ENCODE measurements around the gene SIGLEC8.

Gene SIGLEC8

DNA sequence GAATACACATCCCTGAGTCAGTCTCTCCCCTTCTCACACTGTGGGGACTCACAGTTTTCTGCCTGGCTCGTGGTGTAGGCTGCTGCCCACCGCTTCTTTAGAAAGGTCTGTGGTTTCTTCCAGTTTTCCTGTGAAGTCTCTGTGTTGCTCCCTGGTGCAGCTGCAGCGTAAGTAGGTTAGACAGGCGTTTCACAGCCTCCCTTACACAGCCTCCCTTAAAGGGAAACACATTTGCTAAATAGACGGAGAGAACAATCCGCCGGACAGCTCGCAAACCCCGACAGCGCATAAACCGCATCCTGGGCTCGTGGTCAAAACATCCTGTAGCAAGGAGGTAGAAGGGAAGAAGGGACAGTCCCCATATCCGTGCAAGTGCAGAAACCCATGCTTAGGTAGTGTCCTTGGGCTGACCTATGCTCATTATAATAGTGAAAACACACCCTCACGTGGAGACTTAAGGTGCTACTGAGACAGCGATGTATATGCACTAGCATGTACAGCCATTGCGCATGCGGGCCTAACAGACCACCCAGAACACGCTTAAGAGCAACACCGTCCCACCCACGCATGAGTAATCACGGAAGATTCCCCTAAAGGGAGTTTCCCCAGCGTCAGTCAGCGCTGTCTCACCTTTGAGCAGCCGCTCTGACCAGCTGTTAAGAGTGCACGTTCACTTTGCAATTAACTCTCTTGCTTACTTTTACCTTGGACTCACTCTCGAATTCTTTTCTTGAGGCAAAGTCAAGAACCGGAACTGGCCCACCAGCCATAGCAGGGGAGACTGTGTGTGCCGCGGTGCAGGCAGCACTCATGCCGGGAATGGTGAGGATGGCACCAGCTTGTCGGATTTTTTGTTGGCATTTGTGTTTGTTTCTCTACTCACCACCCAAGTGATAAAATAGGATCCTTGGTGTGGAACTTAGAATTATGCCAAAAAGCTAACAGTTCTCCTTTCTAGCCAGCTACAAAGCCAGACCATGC lies 16.6 kb downstream of the SIGLEC8 start:
- Histone ChIP-seq H3K4me3 (ENCODE audit: low read length) (no peak overlapping the region), H3K9ac (ENCODE audit: low read depth, low read length) (no peak overlapping the region)

DNA sequence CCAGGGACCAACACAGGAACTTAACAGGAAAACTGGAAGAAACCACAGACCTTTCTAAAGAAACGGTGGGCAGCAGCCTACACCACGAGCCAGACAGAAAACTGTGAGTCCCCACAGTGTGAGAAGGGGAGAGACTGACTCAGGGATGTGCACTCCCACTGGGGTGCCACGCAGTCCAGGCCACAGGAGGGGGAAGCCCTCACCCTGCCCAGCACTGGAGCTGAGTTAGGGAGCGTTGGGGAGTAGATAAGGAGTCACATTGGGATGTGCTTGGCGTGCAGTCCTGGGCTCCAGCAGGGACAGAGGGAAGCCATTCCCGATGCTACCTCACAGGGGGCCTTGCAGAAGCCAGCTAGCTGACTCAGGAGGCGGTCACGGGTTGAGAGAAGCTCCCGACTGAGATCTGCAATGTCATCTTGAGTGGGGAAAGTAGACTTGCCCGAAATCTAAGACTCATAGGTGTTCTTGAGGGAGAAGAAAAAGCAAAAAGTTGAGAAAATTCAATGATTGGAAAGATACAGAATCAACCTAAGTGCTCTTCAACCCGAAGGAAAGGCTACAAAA lies 17.3 kb downstream of the SIGLEC8 start:
- peaks cover 5% of the 10 kb centered on the region for H3K27me3 ChIP-seq (ENCODE audit: insufficient read depth, low read length)
- no peak overlapping the region for H3K4me3 ChIP-seq (ENCODE audit: low read length)
- no peaks in the 10 kb centered on the region for H3K9me3 ChIP-seq (ENCODE audit: insufficient read depth, low read depth, low read length)
- no peak overlapping the region for H3K27ac ChIP-seq (ENCODE audit: low read depth, low read length)
- no peaks in the 10 kb centered on the region for H3K36me3 ChIP-seq (ENCODE audit: insufficient read depth, low read length)
- peaks cover 5% of the 10 kb centered on the region; the same call in 1 of the 2 replicates for H3K4me1 ChIP-seq (ENCODE audit: insufficient read depth, low read length)
- no peak overlapping the region for H3K9ac ChIP-seq (ENCODE audit: low read depth, low read length)
- 49% methylated on average over 11 of the region's 11 CpGs for WGBS

More for the DNA sequence above, 16.6 kb downstream of the SIGLEC8 start:
- H3K36me3 ChIP-seq (ENCODE audit: insufficient read depth, low read length) = no peaks in the 10 kb centered on the region
- WGBS = 78% methylated on average over 30 of the region's 31 CpGs
- no peaks in the 10 kb centered on the region; the same call in 1 of the 2 replicates for H3K27me3 ChIP-seq (ENCODE audit: insufficient read depth, low read length)
- no peak overlapping the region for H3K27ac ChIP-seq (ENCODE audit: low read depth, low read length)
- H3K4me1 ChIP-seq (ENCODE audit: insufficient read depth, low read length) = peaks cover 5% of the 10 kb centered on the region; the same call in 1 of the 2 replicates
- H3K9me3 ChIP-seq (ENCODE audit: insufficient read depth, low read depth, low read length) = no peaks in the 10 kb centered on the region

DNA sequence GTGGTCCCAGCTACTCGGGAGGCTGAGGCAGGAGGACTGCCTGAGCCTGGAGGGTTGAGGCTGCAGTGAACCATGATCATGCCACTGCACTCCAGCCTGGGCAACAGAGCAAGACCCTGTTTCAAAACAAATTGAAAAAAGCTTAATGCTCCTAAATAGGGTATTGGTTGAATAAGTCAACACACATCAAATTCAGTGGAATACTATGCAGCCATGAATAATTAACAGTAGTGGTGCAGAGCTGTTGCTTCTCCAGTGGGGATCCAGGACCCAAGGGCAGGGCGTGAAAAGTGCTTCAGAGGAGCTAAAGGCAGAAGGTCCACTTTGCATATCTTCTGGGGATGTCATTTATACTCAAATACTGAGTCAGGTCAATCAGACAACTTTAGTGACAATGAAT lies 18.2 kb downstream of the SIGLEC8 start:
- Histone ChIP-seq H3K9me3 (ENCODE audit: insufficient read depth, low read depth, low read length) (no peaks in the 10 kb centered on the region), H3K4me3 (ENCODE audit: low read length) (no peak overlapping the region), H3K36me3 (ENCODE audit: insufficient read depth, low read length) (no peaks in the 10 kb centered on the region), H3K4me1 (ENCODE audit: insufficient read depth, low read length) (peaks cover 5% of the 10 kb centered on the region; the same call in 1 of the 2 replicates), H3K27me3 (ENCODE audit: insufficient read depth, low read length) (peaks cover 5% of the 10 kb centered on the region), H3K27ac (ENCODE audit: low read depth, low read length) (no peak overlapping the region), H3K9ac (ENCODE audit: low read depth, low read length) (no peak overlapping the region)
- 85% methylated on average over 2 of the region's 2 CpGs for WGBS

DNA sequence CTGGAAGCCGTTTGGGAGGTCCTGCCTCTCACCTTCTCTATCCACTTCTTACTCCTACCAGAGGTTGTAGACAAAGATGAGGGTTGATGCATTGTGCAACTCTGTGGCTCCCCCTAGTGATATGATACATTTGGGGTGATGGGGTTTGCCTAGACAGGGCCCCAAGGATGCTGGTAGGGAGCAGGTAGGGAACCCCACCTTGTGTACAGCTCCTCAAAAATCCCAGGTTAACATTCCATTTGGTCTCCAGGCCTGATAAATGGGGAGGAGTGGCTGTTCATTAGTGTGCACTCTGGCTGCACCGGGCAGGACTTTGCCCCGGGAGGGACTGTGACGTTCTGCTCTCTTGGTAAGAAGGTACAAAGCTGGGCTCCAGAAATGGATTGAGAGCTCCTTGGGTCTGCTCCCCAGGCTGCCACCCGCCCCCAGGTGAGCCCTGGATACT lies 19.2 kb downstream of the SIGLEC8 start:
- WGBS = 87% methylated on average over 4 of the region's 5 CpGs
- Histone ChIP-seq H3K4me1 (ENCODE audit: insufficient read depth, low read length) (peaks cover 5% of the 10 kb centered on the region; the same call in 1 of the 2 replicates), H3K27me3 (ENCODE audit: insufficient read depth, low read length) (peaks cover 5% of the 10 kb centered on the region), H3K4me3 (ENCODE audit: low read length) (no peak overlapping the region), H3K9ac (ENCODE audit: low read depth, low read length) (no peak overlapping the region), H3K9me3 (ENCODE audit: insufficient read depth, low read depth, low read length) (no peaks in the 10 kb centered on the region), H3K27ac (ENCODE audit: low read depth, low read length) (no peak overlapping the region), H3K36me3 (ENCODE audit: insufficient read depth, low read length) (no peaks in the 10 kb centered on the region)

DNA sequence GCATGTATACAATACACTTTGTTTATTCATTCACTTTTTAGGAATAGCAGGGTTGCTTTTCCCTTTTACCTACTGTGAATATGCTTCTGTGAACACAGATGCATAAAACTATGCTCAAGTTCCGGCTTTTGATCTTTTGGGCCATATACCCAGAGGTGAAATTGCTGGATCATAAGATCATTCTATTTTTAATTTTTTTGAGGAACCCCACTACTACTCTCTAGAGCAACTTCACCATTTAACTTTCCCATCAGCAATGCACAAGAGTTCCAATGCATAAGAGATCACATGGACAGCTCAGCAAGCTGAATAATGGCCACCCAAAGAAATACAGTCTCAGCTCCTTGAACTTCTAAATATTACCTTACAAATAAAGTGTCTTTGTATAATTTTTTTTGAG lies 23.8 kb downstream of the SIGLEC8 start:
- Histone ChIP-seq H3K9me3 (ENCODE audit: insufficient read depth, low read depth, low read length) (no peaks in the 10 kb centered on the region), H3K4me3 (ENCODE audit: low read length) (no peak overlapping the region), H3K36me3 (ENCODE audit: insufficient read depth, low read length) (no peaks in the 10 kb centered on the region), H3K27ac (ENCODE audit: low read depth, low read length) (no peak overlapping the region), H3K27me3 (ENCODE audit: insufficient read depth, low read length) (peaks cover 5% of the 10 kb centered on the region), H3K4me1 (ENCODE audit: insufficient read depth, low read length) (no peaks in the 10 kb centered on the region), H3K9ac (ENCODE audit: low read depth, low read length) (no peak overlapping the region)
- WGBS = 100% methylated on average over 1 of the region's 1 CpG

DNA sequence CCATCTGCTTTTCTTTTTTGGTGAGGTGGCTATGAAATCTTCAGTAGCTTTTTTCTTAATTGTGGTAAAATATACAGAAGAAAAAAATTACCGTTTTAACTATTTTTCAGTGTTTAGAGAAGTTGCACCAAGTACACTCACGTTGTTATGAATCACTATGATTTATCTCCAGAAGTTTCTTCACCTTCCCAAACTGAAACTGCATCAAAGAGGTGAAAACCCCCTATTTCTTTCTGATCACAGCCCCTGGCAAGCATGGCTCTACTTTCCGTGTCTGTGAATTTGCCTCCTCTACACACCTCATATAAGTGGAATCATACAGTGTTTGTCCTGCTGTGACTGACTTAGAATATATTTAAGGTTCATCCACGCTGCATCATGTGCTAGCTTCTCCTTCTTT lies 25.2 kb downstream of the SIGLEC8 start:
- Histone ChIP-seq H3K27me3 (ENCODE audit: insufficient read depth, low read length) (peaks cover 5% of the 10 kb centered on the region), H3K9me3 (ENCODE audit: insufficient read depth, low read depth, low read length) (no peaks in the 10 kb centered on the region), H3K4me3 (ENCODE audit: low read length) (no peak overlapping the region), H3K27ac (ENCODE audit: low read depth, low read length) (no peak overlapping the region), H3K4me1 (ENCODE audit: insufficient read depth, low read length) (no peaks in the 10 kb centered on the region), H3K36me3 (ENCODE audit: insufficient read depth, low read length) (no peaks in the 10 kb centered on the region), H3K9ac (ENCODE audit: low read depth, low read length) (no peak overlapping the region)
- WGBS = 88% methylated on average over 3 of the region's 4 CpGs

DNA sequence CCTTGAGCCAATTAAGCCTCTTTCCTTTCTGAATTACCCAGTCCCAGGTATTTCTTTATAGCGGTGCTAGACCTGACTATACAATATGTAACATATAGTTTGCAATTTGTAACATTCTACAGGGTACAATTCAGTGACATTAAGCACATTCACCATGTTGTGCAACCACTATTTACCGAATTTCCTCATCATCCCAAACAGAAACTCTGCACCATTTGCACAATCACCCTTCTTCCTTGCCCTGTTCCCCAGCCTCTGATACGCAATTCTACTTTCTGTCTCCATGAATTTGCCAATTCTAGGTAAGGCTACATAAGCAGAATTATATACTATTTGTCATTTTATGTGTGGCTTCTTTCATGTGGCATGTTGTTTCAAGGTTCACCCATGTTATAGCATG lies 27.1 kb downstream of the SIGLEC8 start:
- H3K27ac ChIP-seq (ENCODE audit: low read depth, low read length) = no peak overlapping the region
- no peaks in the 10 kb centered on the region for H3K4me1 ChIP-seq (ENCODE audit: insufficient read depth, low read length)
- no peak overlapping the region for H3K4me3 ChIP-seq (ENCODE audit: low read length)
- no peaks in the 10 kb centered on the region for H3K36me3 ChIP-seq (ENCODE audit: insufficient read depth, low read length)
- H3K9ac ChIP-seq (ENCODE audit: low read depth, low read length) = no peak overlapping the region
- WGBS = 69% methylated on average over 2 of the region's 3 CpGs
- H3K27me3 ChIP-seq (ENCODE audit: insufficient read depth, low read length) = peaks cover 2% of the 10 kb centered on the region; the same call in 1 of the 2 replicates
- no peaks in the 10 kb centered on the region for H3K9me3 ChIP-seq (ENCODE audit: insufficient read depth, low read depth, low read length)

DNA sequence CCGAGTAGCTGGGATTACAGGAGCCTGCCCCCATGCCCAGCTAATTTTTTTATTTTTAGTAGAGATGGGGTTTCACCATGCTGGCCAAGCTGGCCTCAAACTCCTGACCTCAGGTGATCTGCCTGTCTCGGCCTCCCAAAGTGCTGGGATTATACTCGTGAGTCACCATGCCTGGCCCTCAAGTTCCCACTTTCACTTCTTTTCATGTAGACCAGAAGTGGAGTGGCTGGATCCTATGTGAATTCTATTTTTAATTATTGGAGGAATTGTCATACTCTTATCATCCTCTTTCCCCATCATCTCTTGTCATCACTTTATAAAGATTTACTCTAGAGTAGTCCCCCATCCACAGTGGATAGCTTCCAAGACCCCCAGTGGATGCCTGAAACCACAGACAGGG lies 28.0 kb downstream of the SIGLEC8 start:
- Histone ChIP-seq H3K4me1 (ENCODE audit: insufficient read depth, low read length) (no peaks in the 10 kb centered on the region), H3K27me3 (ENCODE audit: insufficient read depth, low read length) (no peaks in the 10 kb centered on the region), H3K27ac (ENCODE audit: low read depth, low read length) (no peak overlapping the region), H3K9me3 (ENCODE audit: insufficient read depth, low read depth, low read length) (no peaks in the 10 kb centered on the region), H3K4me3 (ENCODE audit: low read length) (no peak overlapping the region), H3K9ac (ENCODE audit: low read depth, low read length) (no peak overlapping the region), H3K36me3 (ENCODE audit: insufficient read depth, low read length) (no peaks in the 10 kb centered on the region)
- 73% methylated on average over 3 of the region's 3 CpGs for WGBS

DNA sequence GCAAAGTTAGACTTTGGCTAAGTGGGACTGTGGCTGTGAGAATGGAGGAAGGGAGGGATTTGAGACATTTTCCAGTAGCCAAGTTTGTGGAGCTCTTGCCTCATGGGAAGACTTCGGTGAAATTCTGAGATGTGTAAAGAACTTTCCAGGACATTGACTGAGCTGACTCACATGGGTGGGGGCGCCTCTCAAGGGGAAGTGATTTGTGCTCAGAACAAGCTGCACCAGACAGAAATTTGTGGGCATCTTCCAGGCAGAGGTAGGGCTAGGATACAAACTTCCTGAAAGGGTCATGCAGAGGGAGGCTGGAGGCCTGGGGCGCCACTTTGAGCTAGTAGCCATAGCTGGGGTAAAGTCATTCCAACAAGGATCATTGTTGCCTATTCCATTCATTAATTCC lies 31.1 kb downstream of the SIGLEC8 start:
- Histone ChIP-seq H3K27me3 (ENCODE audit: insufficient read depth, low read length) (no peaks in the 10 kb centered on the region), H3K27ac (ENCODE audit: low read depth, low read length) (no peak overlapping the region), H3K4me3 (ENCODE audit: low read length) (no peak overlapping the region), H3K9ac (ENCODE audit: low read depth, low read length) (no peak overlapping the region), H3K4me1 (ENCODE audit: insufficient read depth, low read length) (no peaks in the 10 kb centered on the region), H3K9me3 (ENCODE audit: insufficient read depth, low read depth, low read length) (no peaks in the 10 kb centered on the region), H3K36me3 (ENCODE audit: insufficient read depth, low read length) (no peaks in the 10 kb centered on the region)
- WGBS = 87% methylated on average over 3 of the region's 3 CpGs

DNA sequence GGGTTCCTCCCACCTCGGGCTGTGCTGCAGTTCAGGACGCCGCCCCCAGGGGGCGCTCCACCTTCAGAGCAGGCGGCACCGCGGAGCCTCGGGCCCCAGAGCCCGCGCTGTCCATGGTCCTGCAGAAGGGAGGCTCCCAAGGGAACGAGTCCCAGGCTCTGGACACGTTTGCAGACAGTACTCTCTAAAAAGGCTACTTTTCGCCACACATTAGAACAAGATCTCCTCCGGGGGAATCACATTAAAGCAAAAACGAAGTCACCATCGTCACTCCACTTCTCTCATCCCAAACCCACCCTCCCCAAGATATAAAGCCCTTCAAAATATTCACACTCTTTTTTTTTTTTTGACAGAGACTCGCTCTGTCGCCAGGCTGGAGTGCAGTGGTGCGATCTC lies 36.2 kb downstream of the SIGLEC8 start:
- H3K36me3 ChIP-seq (ENCODE audit: insufficient read depth, low read length) = no peaks in the 10 kb centered on the region
- no peak overlapping the region for H3K27ac ChIP-seq (ENCODE audit: low read depth, low read length)
- H3K9ac ChIP-seq (ENCODE audit: low read depth, low read length) = no peak overlapping the region
- H3K27me3 ChIP-seq (ENCODE audit: insufficient read depth, low read length) = peaks cover 11% of the 10 kb centered on the region
- H3K4me3 ChIP-seq (ENCODE audit: low read length) = peak overlapping the region; percentile 52
- no peaks in the 10 kb centered on the region for H3K4me1 ChIP-seq (ENCODE audit: insufficient read depth, low read length)
- no peaks in the 10 kb centered on the region for H3K9me3 ChIP-seq (ENCODE audit: insufficient read depth, low read depth, low read length)
- WGBS = 9% methylated on average over 19 of the region's 19 CpGs

DNA sequence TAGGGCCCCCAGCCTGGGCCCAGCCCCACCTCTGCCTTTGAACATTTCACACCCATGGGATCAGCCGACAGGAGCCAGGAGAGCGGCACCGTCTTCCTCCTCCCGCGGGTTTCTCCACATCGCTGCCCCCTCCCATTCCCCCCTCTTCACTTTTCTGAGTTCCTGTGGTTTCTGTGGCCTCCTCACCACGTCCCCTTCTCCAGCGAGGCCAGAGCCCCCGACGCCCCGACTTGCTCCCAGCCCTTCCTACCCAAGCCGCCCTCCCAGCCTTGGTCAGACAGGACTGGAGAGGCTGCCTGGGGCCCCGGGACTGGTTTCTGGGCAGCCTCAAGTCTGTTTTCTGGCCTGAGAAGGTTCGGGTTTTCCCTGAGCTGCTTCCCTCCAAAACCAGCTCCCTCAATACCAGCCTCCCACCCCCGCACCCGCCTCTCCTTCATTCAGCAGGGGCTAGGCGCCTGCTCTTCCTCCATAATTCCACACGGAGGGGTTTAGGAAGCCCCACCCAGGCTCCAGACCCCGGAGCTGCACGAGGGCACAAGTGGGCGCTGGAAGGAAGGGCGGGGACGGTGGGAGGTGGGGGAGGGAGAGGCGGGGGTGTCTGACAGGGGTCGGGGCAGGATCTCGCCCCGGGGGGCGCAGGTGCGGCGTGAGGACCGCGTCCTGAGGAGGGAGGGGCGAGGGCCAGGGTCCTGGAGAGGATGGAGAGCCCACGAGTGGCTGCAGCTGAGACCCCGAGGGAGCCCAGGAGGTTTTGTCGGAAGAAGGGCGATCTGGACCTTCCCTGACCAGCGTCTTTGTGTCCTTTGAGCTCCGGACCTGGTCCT lies 36.8 kb downstream of the SIGLEC8 start:
- peak overlapping the region; percentile 52 for H3K4me3 ChIP-seq (ENCODE audit: low read length)
- no peaks in the 10 kb centered on the region for H3K36me3 ChIP-seq (ENCODE audit: insufficient read depth, low read length)
- no peak overlapping the region for H3K9ac ChIP-seq (ENCODE audit: low read depth, low read length)
- H3K27me3 ChIP-seq (ENCODE audit: insufficient read depth, low read length) = peaks cover 11% of the 10 kb centered on the region
- no peaks in the 10 kb centered on the region for H3K4me1 ChIP-seq (ENCODE audit: insufficient read depth, low read length)
- H3K9me3 ChIP-seq (ENCODE audit: insufficient read depth, low read depth, low read length) = no peaks in the 10 kb centered on the region
- no peak overlapping the region for H3K27ac ChIP-seq (ENCODE audit: low read depth, low read length)
- 19% methylated on average over 38 of the region's 39 CpGs for WGBS
